ENCODE results near the gene RBP4.

RBP4 gene

GRCh38 chr10:93596539-93596938, 4.5 kb downstream of the RBP4 start:
- peak; percentile 33 for DNase-seq (ENCODE audit: low read depth, low spot score)

DNA sequence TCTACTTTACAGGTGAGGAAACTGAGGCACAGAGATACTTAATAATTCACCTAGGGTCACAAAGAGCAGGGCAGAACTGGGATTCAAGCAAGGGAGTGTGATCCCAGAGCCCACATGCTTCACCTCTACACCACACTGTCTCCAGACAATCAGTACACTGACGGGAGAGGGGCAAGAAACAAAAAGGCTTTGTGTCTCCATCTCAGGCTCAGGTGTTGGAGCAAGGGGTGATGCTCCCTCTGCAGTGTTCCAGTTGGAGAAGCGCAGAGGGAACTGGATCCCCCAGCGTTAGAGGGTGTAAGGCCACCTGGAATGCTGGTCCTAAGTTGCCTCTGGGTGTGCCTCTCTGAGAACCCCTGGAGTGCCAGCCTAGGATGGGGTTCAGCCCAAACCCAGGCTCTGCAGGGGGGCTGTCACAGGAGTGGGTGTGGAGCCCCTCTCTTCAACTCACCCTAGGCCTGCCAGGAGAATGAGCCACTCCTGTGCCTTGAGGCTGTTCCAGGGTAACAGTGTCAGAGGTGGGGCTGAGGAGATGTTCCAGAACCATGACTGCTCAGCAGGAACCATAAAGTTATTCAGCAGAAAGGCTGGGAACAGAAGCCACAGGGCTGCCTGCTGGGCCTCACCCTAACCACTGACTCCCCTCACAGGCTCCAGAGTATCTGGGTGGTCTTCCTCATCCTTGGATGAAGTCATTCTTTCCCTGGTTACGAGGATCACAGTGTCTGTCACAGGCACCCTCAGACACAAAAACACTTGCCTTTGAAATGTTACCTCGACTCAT, 5.5 kb downstream of the RBP4 start:
- DNase-seq (ENCODE audit: low read depth, low spot score), result no peak

DNA sequence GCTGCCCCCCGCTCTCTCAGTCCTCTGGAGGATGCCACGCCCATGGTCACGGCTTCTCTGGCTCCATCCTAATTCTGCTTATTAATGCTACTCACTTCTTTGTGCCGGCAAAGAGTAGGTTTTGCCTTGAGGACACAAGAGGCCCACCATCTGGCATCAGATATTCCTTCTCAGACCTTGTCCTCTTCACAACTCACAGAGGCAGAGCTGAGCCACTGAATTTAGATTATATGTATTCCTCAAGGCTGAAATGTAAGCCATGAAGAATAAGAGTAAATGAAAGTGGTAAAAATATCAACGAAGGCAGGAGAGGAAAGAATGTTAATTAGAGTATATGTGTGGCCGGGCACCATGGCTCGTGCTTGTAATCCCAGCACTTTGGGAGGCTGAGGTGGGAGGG, 6.5 kb downstream of the RBP4 start:
- DNase-seq (ENCODE audit: low read depth, low spot score), result no peak

GRCh38 chr10:93593749-93594148, 7.3 kb downstream of the RBP4 start:
- no peak for DNase-seq (ENCODE audit: low read depth, low spot score)

DNA sequence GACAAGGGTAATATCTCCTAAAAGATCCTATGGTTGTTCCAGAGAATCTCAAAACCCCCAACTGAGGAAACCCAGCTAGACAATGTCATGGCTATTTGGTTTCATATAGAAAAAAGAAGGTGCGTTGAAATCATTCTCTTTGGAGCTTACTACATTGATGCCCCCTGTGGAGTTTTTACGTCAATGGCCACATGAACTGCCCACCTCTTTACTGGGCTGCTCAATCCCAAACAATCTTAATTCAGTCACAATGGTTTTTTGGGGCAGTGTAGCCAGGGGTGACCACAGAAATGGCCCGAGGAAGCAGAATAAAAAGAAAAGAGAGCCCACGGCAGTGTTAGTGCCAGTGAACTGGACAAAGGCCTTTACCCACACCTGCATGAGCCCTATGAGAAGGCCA, 7.8 kb downstream of the RBP4 start:
- DNase-seq (ENCODE audit: low read depth, low spot score), result no peak

DNA sequence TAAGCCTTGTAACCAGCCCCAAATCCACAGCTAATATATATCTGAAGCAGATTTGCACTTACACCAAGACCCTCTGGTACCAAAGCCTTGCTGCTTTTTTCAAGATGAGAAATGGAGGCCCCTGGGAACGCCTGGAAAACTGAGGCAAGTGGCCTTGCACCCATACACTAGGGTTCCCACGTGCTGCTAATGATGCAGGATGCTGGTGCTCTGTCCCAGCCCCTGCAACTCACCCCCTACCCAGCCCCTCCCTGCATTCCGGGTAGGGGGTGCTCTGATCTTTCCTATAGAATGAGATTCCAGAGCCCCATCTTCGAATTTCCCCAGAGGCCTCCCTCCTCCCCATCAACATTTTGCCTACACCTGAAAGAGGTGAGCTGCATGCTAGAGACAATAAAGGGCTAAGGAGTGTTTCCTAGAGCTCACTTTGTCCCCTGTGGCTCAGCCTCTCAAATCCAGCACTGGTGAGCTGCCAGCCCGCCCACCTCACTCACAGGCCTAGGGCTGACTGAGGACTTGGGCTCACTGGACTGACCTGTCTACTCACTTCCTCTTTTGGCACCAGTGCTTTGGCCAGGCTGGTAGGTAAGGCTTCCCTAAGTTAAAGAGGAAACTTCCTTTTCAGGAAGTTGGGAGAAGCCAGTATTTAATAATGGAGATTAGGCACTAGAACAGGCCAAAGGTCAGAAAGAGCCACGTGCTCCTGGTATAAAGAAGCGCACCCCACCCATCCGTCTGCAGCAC, 9.8 kb downstream of the RBP4 start:
- DNase-seq (ENCODE audit: low read depth, low spot score), result no peak

DNA sequence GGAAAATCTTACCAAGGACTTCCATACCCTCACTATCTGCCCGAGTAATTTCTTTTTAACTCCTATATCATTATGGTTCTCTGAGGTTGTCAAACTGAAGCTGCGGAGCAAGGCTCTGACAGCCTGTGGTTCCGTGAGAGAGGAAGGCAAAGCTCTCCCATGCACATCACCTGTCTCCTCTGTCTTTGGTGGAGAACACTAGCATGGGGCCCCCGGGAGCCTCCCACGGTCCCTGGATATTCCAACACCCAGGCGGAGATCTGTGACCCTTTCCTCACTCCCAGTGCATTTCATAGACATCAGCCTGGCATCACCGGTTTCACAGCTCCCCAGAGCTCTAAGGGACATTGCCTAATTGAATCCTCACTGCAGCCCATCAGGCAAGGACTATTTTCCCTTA, 10.4 kb downstream of the RBP4 start:
- no peak for DNase-seq (ENCODE audit: low read depth, low spot score)

- DNase-seq (ENCODE audit: low read depth, low spot score), result no peak
Measured at GRCh38 chr10:93589648-93590562, 11.1 kb downstream of the RBP4 start.

GRCh38 chr10:93584445-93584844, 16.6 kb downstream of the RBP4 start:
- no peak for DNase-seq (ENCODE audit: low read depth, low spot score)

DNA sequence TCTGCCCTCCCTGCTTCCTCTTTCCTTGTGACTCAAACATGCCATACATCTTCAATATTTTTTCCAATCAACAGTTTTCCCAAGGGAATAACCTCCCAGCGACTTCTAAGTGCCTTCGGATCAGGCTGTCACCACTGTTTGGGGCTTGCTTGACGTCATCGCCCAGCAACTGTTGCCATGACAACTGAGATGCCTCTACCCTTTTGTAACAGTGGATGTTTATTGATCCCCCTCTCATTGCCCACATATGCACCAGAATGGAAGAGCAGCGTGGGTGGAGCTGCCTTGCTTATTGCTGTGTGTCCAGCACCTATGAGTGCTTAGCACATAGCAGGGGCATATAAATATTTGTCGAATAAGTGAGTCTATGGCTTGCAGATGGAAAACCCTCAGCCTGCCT, 20.2 kb downstream of the RBP4 start:
- DNase-seq (ENCODE audit: low read depth, low spot score), result no peak

- no peak for DNase-seq (ENCODE audit: low read depth, low spot score)
Measured at GRCh38 chr10:93579985-93580711, 20.9 kb downstream of the RBP4 start.

GRCh38 chr10:93579089-93579488, 21.9 kb downstream of the RBP4 start:
- no peak for DNase-seq (ENCODE audit: low read depth, low spot score)

GRCh38 chr10:93577565-93577964, 23.5 kb downstream of the RBP4 start:
- no peak for DNase-seq (ENCODE audit: low read depth, low spot score)

DNA sequence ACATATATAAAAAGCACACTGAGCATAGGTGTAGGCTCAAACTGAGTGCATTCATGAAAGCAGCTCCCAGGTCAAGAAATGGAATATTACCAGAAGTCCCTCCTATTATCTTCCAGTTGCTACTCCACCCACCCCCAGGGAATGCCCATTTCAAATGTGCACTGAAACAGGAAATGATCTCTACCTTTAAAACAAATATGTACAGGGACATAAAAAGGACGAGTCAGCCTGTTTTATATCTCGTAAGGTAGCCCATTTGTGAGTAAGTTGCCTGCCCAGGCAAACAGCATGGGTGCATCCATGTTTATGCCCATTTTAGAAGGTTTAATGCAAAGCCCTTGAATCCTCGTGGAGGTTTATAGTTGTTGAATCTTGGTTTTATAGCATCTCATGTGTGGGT, 24.1 kb downstream of the RBP4 start:
- no peak for DNase-seq (ENCODE audit: low read depth, low spot score)

GRCh38 chr10:93573924-93574323, 27.1 kb downstream of the RBP4 start:
- no peak for DNase-seq (ENCODE audit: low read depth, low spot score)

DNA sequence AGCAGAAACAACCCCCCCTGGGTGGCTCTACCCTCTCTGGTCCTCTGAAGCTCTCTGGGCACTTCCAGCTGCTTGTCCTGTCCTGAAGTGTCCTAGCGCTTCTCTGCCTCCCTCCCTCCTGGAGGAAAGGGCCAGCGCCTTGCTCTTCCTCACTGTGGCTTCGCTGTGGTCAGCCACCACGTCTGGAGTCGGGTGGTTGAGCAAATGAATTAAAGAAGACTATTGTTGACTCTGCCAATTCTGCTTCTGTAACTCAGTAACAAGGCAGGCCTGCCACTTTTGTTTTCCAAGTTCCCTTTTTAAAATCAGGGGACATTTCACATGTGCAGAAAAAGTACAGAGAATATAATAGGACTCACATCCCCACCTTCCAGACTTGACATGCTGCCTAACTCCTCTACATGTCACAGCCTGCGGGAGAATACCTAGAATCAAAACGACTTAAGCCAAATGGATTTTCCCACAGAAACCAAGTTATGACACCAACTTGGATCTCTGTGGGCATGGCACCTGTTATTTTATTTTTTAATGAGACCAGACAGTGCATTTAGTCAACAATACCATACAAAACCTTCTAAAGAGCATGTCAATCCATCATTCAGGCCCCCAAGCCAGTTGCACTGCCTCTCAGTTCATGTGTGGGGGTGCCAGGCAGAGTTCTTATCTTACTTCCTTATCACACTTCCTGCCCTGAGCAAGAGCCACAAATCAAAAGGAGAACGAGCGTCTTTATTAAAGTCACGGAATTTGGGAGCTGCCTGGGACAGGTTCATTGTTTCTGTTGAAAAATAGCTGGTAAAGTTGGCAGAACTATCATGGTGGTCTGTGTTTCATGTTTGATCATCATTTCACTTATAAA, 27.8 kb downstream of the RBP4 start:
- DNase-seq (ENCODE audit: low read depth, low spot score), result no peak

GRCh38 chr10:93572606-93573005, 28.4 kb downstream of the RBP4 start:
- no peak for DNase-seq (ENCODE audit: low read depth, low spot score)

- DNase-seq (ENCODE audit: low read depth, low spot score), result no peak
Measured at GRCh38 chr10:93570383-93570782, 30.7 kb downstream of the RBP4 start.

- no peak for DNase-seq (ENCODE audit: low read depth, low spot score)
Measured at GRCh38 chr10:93568105-93568390, 33.0 kb downstream of the RBP4 start.

DNA sequence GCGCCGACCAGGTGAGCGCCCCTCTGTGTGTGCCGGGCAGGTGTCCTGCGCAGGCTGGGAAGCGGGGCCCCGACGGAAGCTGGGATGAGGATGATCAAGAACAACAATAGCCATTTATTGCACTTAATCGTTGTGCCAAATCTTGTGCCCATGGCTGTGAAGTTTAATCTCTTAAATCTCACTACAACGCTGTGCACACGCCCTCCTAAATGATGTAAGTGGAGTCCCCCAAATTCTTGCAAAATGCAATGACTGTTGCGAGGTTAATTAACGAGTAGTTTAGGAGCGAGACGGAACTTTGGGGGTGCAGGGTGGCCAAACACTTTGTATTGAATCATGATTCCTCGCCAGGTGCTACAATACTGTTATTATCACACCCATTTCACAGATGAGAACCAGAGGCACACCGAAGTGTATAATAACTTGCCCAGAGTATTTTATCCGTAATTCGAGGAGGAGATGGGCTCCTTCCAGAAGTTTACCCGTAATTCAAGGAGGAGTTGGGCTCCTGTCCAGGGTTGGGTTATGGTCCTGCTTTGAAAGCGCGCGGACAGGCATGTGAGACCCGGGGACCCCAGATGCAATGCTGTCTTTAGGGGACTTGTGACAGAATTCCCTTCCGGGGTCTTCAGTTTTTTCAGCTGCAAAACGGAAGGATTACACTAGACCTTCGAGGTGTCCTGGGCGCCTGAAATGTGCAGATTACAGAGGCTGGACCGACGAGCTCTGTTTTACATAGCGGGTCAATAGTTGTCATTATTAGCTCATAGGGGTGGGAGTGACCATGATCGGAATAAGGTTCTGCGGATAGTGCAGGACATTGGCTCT, 33.5 kb downstream of the RBP4 start:
- DNase-seq (ENCODE audit: low read depth, low spot score), result no peak
